ENCODE results near the gene SMAD5.

- TF ChIP-seq CTCF (IDR thresholded peaks at IDR 0.05) (no peak), POLR2A (IDR thresholded peaks at IDR 0.05) (no peak)
These were observed 58.3 kb downstream of the SMAD5 start for GRCh38 chr5:136190904-136191303.

Data from thyroid gland (tissue), 4 donors.